GM13977 (cell line): ENCODE data around the gene SLC34A3.
"Not testable (repeated sequence)": the region's sequence is repeated elsewhere in the genome, so short reads cannot be mapped to it uniquely, and the experiment has no call there.

Experiments
- DNase-seq: peaks from one replicate; pipeline ENCODE4 v3.0.0; 2012; ENCODE audit warnings: low spot score
- CTCF ChIP-seq: IDR thresholded peaks from 2 replicates; pipeline ENCODE4 v1.5.1; 2012; ENCODE audit warnings: mild to moderate bottlenecking, control low read depth; ENCODE audit not compliant: insufficient read depth; ENCODE audit errors: extremely low read depth, missing control alignments
- in situ Hi-C: fragments of 300-500 bp; cut with MboI; formaldehyde crosslinking; loops from one replicate; pipeline ENCODE4 v1.12.0; 2022; ENCODE audit warnings: low sequenced_read_pairs, low pct_unique_long_range_greater_than_20kb, mixed read lengths, inconsistent platforms; ENCODE audit not compliant: unreplicated experiment

The SLC34A3 gene

DNA sequence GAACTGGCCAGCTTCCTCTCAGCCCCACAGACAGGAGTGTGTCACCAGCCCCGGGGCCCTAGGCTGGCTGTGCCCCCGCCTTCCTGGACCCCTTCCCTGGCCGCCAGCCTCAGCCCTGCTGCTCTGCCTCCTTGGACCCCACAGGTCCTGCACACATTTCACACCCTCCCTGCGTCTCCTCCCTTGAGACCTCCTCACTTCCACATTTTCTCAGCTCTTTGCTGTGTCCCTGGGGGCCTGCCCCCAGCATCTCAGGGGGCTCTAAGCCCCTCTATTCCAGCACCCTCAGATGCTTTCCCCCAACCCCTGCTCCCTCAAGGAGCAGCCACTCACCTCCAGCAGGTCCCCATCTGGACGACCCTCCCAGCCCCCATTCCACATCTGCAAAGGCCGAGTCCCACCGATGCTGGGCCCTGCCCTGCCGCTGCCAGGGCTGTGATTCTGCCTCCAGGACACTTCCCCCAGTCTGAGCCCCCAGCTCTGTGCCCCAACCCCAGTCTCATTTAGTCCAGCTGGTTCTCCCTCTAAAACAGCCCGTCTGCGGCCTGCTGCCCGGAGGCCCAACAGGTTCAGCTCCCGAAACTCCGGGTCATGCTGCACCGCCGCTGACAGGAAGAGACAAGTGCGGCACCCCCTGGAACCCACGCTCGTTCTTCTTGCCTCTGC, 4.2 kb downstream of the SLC34A3 start:
- no peak for TF ChIP-seq CTCF
- in situ Hi-C loops: no loop called here
- DNase-seq: no peak

DNA sequence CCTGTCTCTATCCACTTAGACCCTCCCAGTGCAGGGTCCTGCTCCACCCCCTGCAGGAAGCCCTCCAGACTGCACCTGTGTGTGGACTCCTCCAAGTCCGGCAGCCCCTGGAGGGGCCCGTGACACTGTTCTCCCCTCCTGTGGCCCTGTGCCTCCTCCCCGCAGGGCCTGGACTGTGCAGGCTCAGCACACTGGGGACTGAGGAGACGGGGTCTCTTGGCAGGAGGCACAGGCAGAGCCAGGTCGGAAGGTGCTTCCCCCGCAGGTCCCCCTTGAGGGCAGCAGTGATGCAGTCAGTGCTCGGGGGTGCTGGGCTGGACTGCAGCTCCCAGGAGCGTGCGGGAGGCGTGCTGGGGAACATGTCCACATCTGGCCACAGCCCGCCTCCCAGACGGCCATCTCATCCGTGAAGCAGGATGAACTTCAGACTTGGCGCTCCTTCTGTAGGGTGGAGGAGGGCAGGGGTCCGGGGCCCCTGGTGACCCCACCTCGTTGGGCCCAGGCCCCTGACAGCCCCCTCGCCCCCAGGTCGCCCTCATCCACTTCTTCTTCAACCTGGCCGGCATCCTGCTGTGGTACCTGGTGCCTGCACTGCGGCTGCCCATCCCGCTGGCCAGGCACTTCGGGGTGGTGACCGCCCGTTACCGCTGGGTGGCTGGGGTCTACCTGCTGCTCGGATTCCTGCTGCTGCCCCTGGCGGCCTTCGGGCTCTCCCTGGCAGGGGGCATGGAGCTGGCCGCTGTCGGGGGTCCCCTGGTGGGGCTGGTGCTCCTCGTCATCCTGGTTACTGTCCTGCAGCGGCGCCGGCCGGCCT, 4.9 kb downstream of the SLC34A3 start:
- in situ Hi-C loops: no loop called here
- no peak for TF ChIP-seq CTCF
- no peak for DNase-seq

- peak; percentile 99 for TF ChIP-seq CTCF
- peak; percentile 98 for DNase-seq
- in situ Hi-C loops: no loop called here
Measured at GRCh38 chr9:137236238-137236935, 5.7 kb downstream of the SLC34A3 start.

- in situ Hi-C loops: no loop called here
- DNase-seq: no peak
- no peak for TF ChIP-seq CTCF
Measured at GRCh38 chr9:137236936-137237421, 6.3 kb downstream of the SLC34A3 start.

DNA sequence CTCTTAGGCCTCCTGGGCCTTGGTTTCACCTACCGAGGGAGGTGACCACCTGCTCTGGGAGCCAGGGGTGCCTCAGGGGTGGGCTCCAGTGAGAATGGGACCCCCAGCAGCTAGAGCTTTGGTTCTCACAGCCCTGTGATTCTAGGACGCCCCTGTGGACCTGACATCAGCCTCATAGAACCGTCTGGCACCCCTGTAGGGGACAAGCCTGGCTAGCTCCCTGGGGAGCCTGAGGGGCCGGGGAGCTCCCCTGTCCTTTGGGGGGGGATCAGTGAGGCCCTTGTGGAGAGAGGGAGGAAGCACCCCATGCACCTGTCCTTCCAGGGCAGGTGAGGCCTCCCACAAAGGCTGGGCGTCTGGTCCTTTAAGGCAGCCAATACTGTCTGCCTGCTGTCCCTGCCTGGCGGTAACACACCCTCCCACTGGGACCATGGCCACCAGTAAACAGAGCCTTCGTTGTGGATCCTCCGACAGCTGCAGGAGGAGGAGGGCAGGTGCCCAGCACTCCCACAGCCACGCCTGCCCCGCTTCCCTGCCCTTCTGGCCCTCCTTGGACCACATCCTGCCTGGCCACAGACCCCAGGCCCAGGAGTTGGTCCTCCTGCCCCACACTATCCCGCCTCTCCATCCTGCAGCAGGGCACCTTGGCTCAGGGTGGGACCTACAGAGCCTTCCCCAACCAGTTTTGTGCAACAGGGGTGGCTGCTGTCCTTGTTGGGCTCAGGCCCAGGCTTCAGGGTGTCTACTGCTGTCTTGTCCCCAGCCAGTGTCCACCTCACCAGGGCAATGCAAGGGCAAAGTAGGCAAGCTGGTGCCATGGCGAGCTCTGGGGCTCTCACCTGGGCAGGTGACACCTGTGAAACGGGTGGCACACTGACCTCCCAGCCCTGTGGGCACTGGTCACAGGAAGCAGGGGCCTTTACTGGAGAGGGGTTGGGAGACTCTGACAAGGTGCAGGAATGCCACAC, 7.3 kb downstream of the SLC34A3 start:
- no peak for DNase-seq
- in situ Hi-C loops: no loop called here
- no peak for TF ChIP-seq CTCF

DNA sequence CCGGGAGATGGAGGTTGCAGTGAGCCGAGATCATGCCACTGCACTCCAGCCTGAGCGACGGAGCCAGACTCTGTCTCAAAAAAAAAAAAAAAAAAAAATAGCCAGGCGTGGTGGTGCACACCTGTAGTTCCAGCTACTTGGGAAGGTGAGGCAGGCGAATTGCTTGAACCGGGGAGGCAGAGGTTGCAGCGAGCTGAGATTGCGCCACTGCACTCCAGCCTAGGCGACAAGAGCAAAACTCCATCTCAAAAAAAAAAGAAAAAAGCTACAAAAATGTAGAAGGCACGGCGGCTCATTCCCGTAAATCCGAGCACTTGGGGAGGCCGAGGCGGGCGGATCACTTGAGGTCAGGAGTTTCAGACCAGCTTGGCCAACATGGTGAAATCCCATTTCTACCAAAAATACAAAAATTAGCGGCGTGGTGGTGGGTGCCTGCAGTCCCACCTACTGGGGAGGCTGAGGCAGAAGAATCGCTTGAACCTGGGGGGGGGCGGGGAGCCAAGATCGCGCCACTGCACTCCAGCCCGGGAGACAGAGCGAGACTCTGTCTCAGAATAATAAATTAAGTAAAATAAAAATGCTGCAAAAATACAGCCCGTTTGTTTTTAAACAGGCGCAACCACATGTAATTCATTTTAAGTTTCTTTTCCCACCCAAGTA, 9.0 kb downstream of the SLC34A3 start:
- DNase-seq, in situ Hi-C loops: not testable (repeated sequence)
